GM19099 (cell line): ENCODE data around the gene SCGB1C2.

ENCODE experiments used
- POLR2A ChIP-seq: IDR thresholded peaks from 3 replicates; pipeline ENCODE4 v1.6.1; 2011; ENCODE audit warnings: low read depth; ENCODE audit not compliant: insufficient read length; ENCODE audit errors: extremely low read depth

The SCGB1C2 gene

DNA sequence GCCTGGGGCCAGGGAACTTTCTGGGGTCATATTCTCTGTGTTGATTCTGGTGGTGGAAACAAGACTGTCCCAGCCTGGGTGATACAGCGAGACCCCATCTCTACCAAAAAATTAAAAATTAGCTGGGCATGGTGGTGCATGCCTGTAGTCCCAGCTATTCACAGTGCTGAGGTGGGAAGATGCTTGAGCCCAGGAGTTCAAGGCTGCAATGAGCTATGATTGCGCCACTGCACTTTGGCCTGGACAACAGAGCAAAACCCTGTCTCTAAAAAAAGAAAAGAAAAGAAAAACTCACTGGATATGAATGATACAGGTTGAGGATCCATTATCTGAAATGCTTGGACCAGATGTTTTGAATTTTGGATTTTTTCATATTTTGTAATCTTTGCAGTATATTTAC lies 13.6 kb downstream of the SCGB1C2 start:
- TF ChIP-seq POLR2A = no peak

DNA sequence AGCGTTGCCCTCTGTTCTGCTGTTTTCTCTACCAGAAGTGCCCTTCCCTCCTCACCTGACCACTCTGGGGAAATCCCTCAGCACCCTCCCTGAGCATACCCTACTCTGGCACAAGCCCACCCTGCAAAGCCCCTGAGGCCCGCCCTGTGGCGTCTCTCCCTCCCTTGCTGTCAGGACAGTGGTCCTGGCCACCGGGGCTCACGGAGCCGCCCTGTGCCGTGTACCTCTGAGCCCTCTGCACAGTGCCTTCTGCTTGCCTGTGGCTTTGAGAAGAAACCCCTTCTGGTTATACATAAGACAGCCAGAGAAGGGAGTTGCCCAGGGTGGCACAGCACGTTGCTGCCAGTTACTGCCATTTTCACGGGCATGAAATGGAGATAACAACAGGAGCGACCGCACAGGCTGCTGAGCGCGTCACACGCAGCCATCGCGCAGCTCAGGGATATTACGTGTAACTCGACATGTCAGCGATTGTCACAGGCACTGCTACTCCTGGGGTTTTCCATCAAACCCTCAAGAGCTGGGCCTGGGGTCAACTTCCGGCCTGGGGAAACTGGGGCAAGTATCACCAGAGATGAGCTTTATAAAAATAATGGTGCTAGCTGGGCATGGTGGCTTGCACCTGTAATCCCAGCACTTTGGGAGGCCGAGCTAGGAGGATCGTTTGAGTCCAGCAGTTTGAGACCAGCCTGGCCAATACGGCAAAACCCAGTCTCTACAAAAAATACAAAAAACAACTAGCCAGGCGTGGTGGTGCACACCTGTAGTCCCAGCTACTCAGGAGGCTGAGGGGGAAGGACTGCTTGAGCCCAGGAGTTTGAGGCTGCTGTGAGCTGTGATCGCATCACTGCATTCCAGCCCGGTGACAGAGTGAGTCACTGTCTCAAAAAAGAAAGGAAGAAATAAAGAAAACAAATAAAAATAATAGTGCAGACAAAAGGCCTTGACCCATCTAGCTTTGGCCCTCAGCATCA lies 14.8 kb downstream of the SCGB1C2 start:
- TF ChIP-seq POLR2A = no peak

DNA sequence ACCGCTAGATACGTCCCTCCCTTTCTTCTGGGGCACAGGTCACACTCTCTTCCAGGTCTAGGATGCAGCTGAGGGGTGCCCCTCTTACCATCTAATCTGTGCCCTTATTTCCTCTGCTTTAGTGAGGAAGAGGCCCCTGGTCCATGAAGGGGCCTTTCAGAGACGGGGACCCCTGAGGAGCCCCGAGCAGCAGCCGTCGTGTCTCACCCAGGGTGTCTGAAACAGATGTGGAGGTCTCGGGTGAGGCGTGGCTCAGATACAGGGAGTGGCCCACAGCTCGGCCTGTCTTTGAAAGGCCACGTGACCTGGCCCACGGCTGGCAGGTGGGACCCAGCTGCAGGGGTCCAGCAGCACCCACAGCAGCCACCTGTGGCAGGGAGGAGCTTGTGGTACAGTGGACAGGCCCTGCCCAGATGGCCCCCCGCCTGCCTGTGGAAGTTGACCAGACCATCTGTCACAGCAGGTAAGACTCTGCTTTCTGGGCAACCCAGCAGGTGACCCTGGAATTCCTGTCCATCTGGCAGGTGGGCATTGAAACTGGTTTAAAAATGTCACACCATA lies 15.6 kb downstream of the SCGB1C2 start:
- TF ChIP-seq POLR2A = no peak

DNA sequence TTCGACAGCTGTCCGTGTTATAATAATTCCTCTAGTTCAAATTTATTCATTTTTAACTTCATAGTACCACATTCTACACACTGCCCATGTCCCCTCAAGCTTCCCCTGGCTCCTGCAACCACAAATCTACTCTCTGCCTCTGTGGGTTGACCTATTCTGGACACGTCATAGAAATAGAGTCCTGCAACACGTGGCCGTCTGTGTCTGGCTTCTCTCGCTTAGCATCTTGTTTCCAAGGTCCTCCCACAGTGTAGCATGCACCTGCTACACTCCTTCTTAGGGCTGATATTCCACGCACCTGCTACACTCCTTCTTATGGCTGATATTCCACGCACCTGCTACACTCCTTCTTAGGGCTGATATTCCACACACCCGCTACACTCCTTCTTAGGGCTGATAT lies 16.5 kb downstream of the SCGB1C2 start:
- no peak for TF ChIP-seq POLR2A

DNA sequence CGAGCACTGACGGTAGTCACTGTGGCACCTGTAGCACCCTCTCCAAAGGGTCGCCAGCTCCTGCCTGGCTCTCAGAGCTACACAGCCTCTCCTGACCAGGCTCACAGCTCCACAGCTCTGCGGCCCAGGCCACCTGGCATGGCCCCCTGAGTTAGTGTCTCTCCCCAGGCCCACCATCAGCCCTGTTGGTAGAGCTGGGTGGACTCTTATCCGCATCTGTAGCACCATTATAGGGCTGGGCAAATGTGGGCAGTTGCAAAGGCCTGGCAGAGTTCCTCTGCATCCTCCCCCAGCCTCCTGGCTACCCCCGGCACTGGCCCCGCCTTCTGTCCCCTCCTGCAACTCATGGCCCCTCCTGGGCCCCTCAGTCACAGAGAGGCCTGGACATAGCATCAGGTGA lies 18.2 kb downstream of the SCGB1C2 start:
- no peak for TF ChIP-seq POLR2A

DNA sequence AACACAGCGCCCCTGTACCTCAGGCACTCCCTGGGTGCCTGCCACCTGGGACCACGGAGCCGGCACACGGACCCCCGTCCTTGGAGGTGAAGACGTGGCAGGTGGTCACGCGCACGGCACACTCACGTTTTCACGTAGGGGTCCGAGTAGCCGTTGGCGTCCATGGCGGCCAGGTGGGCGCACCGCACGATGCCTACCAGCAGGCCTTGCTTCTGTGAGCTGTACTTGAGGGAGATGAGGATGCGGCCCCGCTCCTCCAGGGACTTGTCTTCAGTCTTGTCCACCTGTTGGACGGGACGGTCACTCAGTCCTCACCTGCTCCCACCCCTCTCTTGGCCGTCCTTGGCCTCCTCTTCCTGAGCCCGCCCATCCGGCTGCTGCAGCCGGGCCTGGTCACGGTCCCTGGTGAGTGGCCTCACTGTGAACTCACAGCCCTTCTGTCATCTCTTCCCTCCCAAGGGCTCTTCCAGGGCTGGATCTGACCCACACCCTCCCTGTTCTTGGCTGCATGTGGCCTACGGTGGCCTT lies 18.8 kb downstream of the SCGB1C2 start:
- TF ChIP-seq POLR2A = no peak

DNA sequence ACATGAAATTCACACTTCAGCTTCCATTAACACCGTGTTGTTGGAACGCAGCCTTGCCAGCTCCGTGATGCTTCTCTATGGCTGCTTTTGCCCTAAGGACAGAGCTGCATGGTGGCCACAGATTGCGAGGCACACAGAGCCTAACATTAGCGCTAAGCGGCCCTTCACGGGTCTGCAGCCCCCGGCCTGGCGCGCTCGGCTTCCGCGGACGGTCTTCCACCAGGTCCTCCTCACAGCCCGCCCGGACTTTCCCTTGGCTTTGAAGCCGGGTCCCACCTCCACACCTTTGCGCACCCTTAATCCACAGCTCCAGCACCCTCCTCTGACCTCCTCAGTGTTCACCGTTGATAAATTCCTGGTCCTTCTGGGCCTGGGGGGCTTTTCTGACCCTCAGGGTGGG lies 19.6 kb downstream of the SCGB1C2 start:
- TF ChIP-seq POLR2A = no peak

DNA sequence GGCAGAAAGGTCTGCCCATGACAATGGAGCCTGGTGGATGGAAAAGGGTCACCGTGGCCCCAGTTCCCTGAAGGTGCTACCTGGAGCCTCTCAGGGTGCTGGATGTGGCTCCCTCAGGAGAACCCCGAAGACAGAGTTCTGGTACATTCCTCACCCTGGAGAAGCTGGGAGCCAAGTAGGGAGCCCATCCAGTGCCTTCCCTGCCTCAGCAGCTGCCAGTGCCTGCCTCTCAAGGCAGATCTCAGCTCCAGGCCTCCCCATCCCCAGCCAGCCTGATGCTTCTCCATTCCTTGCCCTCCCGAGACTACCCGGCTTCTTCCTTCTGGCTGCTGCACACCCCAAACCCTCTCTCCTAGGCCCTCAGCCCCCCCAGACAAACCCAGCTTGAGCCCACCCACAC lies 20.5 kb downstream of the SCGB1C2 start:
- TF ChIP-seq POLR2A = no peak

DNA sequence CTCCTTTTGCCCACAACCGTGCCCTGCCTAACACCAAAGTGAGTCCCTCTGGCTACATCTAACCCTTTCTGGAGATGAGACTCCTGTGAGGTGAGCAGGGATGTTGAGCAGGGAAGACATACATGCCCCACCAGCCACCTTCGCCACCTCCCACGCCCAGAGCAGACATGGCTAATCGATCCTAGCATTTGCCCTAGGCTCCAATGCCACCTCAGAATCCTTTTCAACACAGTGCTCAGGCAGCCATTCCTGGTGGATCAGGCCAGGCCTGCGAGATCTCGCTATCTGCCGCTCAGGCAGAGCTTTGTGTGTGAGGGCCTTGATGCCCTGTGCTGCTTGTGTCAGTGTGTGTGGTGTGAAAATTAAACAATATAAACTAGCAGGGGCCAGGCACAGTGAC lies 21.0 kb downstream of the SCGB1C2 start:
- no peak for TF ChIP-seq POLR2A

DNA sequence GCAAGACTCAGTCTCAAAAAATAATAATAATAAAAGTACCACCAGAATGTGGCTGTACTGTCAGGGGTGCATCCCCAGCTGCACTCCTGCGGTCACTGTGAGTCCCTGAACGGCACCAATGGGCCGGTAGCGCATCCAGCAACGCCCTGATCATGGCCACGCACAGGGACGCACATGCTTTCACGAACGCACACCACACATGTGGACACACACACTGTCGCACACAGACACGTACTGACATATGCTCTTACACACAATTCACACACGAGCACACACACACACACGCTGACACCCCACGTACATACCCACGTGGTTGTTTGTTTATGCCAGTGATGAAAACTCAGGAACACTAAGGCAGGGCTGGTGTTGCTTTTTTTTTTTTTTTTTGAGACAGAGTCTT lies 22.2 kb downstream of the SCGB1C2 start:
- no peak for TF ChIP-seq POLR2A

DNA sequence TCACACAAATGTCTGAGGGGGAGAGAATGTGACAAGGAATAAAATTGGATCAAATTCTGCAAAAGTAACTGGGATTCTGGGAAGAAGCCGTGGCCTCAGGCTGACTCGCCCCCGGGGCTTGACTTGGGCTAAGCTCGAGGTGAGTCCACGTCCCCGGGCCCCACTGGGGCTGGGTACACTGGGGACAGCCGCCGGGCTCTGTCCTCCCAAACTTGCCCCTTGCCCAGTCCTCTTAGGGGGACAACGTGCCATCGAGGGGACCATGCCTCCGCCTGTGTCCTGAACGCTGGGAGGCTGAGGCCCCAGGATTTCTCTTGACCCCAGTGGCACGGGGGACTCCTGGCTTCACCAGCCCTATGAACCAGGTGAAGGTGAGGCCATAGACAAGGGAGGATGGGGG lies 23.0 kb downstream of the SCGB1C2 start:
- TF ChIP-seq POLR2A = no peak

DNA sequence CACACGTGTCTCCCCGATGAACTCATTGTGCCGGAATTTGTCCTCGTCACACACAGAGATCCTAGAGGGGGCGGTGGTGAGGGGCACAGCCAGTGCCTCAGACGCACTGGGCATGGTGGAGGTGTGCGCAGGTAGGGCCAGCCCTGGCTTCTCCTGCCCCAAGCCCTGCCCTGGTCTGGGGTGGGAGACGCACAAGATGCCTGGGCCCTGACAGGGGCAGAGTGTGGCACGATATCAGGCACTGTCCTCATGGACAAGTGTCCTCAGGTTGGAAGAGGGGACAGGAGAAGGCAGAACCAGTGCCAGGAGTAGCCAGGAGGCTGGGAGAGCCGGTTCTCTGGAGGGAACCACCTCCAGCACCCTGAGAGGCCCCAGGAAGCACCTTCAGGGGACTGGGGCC lies 24.1 kb downstream of the SCGB1C2 start:
- TF ChIP-seq POLR2A = no peak

DNA sequence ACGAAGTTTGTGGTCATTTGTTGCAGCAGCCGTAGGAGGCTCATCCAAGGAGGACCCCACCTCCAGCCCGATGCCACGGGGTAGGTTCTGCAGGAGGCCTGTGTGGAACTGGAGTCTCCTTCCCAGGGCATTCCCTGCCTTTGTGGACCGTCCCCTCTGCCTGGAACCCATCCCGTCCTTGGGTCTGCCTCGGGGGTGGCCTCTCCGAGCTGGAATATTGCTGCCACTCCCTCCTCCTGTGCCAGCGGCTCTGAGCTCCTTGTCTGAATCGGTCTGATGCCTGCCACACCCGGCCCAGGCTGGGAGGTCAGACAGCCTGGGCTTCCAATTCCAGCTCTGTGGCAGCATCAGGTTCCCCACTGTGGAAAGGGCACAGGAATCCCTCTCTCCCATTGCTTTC lies 25.3 kb downstream of the SCGB1C2 start:
- no peak for TF ChIP-seq POLR2A

DNA sequence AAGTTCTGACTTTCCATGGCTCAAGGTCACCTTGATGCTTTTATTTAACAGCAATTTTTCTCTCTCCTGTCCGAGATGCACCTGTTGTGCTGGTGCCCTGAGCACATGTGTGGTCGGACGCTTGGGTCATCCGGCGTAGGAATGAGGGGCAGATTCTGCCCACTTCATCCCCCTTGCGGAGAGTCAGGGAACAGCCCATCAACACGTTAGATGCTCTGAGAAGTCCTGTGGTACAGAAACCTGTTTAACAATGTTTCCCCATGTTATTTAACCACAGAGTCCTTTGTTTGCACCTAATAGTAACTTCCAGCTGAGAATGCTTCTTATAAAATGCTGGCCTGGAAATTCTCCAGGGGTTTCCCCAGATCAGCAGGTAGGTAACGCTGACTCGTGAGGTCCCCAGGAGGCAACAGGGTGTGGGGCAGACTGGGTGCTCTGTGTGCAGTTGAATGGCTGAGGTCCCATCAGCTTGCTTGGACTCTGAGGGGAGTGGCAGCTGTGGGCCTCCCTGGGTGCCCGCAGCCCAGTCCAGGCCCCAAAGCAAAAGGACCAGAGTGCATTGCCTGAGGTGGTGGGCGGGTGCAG lies 26.2 kb downstream of the SCGB1C2 start:
- TF ChIP-seq POLR2A = no peak

DNA sequence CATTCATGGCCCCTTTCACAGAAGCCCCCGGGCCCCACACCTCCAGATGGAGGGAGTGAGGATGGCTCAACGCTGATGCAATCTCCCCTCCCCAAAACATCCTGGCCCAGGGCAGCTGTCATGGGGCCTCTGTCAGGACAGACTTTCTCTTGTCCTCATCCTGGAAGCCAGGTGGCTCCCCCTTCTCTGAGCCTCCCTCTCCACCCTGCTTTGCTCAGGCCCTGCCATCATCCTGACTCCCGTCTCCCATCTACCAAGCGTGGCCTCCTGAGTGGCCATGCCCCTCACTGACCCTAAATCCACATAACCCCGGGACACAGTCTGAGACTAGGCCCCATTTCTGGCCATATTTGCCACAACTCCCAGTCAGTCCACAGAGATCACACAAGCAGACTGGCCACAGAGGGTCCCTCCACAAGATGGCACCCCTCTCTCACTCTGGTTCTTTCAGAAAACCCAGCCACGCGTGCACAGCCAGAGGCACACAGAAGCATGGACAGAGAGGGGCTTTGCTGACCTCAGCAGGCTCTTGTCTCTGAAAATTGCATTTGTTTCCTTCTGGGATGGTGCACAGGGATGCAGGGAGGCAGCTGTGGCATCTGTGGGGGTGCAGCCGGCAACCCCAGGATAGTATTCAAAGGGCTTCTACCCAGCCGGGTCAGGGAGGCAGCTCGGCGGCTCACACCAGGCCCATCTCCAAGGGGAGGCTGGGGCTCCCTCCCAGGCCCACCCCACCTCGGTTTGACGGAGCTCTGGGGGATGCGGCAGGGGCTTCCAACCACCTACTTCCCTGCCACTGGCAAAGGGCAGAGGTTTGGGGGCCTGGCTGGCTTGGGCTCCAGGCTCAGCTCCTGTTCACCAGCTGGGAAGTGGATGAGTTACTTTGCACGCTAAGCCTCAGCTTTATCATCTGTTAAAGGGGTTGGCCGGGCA lies 27.2 kb downstream of the SCGB1C2 start:
- TF ChIP-seq POLR2A = no peak
